ENCODE measurements around the gene DNAH10. TPM values are rescaled to one million over a fixed set of nuclear protein-coding genes. Genes with fewer than 3 reads are reported as not detected.

The DNAH10 gene
- total and polyA plus RNA-seq, 10 of the 15 experiments (the other 5 are each of a cell fraction or from before 2014, with no cell fraction given), result 0.01 to 0.32 (median 0.06) TPM

DNA sequence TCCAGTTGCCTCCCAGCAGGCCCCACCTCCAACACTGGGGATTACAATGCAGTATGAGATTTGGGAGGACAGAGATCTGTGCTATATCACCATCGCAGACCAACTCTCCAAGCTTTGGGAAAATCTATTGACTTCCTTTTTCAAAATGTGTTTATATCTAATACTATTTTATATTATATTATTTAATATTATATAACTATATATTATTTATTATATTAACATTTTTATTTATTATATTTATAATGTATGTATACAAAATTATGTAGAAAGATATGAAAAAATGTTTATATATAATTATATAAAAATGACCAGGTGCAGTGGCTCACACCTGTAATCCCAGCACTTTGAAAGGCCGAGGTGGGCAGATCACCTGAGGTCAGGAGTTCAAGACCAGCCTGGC lies 36.4 kb downstream of the DNAH10 start:
- Histone ChIP-seq H3K4me3 (no peak overlapping the region), H3K36me3 (ENCODE audit: control insufficient read depth in 2 of 2, insufficient read depth in 2 of 2, low read length in 1 of 2) (no peaks in the 10 kb centered on the region), H3K9me3 (replicated peaks; ENCODE audit: control insufficient read depth, insufficient read depth, low read length) (no peaks in the 10 kb centered on the region), H3K79me2 (ENCODE audit: control insufficient read depth, insufficient read depth, low read length) (no peaks in the 10 kb centered on the region), H3K27ac (ENCODE audit: control insufficient read depth, insufficient read depth) (no peak overlapping the region), H3K9ac (ENCODE audit: control insufficient read depth, insufficient read depth, low read length) (no peak overlapping the region), H3K27me3 (replicated peaks in 1 of 2; ENCODE audit: control insufficient read depth in 2 of 2, insufficient read depth in 2 of 2, low read length in 1 of 2) (no peaks in the 10 kb centered on the region), H4K20me1 (ENCODE audit: control insufficient read depth, insufficient read depth) (no peaks in the 10 kb centered on the region), H3K4me1 (ENCODE audit: control insufficient read depth, insufficient read depth, low read length) (no peaks in the 10 kb centered on the region), H2AFZ (ENCODE audit: control insufficient read depth, low read depth, low read length) (no peak overlapping the region), H3K4me2 (ENCODE audit: control insufficient read depth, insufficient read depth) (no peak overlapping the region)
- SMC1A ChIA-PET (ENCODE audit: uncharacterized antibody, unreplicated experiment), result no interaction called here
- CTCF ChIA-PET, result interaction anchor here (1.1 kb wide), 1 partner anchor 72 kb away, joined by 4 read pairs; no protein-coding TSS in a partner anchor
- no peak for FAIRE-seq
- no peak for ATAC-seq
- 59% methylated on average over 2 of the region's 2 CpGs for WGBS (ENCODE audit: insufficient coverage, insufficient replicate concordance, low lambda C conversion rate, missing lambda C conversion rate)
- intact Hi-C loops (cut with micrococcal nuclease; ENCODE audit: unreplicated experiment) (no loop called here), in situ Hi-C loops (cut with MboI) (no loop called here)
- BruUV-seq (replicated peaks), result no TSS peak
- RAD21 ChIA-PET (ENCODE audit: unreplicated experiment), result no interaction called here
- DNase-seq (ENCODE audit: low read depth, low spot score), result no peak
- POLR2A ChIA-PET, result interaction anchor here (0.5 kb wide), 1 partner anchor 980 kb away, joined by 5 read pairs; no protein-coding TSS in a partner anchor
- no peak for TF ChIP-seq MTA2 (IDR thresholded peaks at IDR 0.05; ENCODE audit: low read depth)
- no peak for TF ChIP-seq KDM1A (IDR thresholded peaks at IDR 0.05; ENCODE audit: borderline replicate concordance)
- TF ChIP-seq IKZF1 (conservative IDR thresholded peaks at IDR 0.05), result no peak
- TF ChIP-seq DPF2 (IDR thresholded peaks at IDR 0.05), result no peak
- no peak for TF ChIP-seq MLLT1 (IDR thresholded peaks at IDR 0.05)
- TF ChIP-seq POLR2AphosphoS2 (IDR thresholded peaks at IDR 0.05; ENCODE audit: low read depth, low read length), result no peak
- no peak for TF ChIP-seq SREBF1 (IDR thresholded peaks at IDR 0.05; ENCODE audit: low read length)
- TF ChIP-seq BHLHE40 (IDR thresholded peaks at IDR 0.05; ENCODE audit: borderline replicate concordance in 1 of 2, low read depth in 2 of 2, low read length in 1 of 2), result no peak
- no peak for TF ChIP-seq TCF3 (IDR thresholded peaks at IDR 0.05; ENCODE audit: borderline replicate concordance, insufficient read depth, low read depth, low read length)
- no peak for TF ChIP-seq JUNB (IDR thresholded peaks at IDR 0.05)
- no peak for TF ChIP-seq STAT1 (conservative IDR thresholded peaks at IDR 0.05)
- TF ChIP-seq, protein P1, sequence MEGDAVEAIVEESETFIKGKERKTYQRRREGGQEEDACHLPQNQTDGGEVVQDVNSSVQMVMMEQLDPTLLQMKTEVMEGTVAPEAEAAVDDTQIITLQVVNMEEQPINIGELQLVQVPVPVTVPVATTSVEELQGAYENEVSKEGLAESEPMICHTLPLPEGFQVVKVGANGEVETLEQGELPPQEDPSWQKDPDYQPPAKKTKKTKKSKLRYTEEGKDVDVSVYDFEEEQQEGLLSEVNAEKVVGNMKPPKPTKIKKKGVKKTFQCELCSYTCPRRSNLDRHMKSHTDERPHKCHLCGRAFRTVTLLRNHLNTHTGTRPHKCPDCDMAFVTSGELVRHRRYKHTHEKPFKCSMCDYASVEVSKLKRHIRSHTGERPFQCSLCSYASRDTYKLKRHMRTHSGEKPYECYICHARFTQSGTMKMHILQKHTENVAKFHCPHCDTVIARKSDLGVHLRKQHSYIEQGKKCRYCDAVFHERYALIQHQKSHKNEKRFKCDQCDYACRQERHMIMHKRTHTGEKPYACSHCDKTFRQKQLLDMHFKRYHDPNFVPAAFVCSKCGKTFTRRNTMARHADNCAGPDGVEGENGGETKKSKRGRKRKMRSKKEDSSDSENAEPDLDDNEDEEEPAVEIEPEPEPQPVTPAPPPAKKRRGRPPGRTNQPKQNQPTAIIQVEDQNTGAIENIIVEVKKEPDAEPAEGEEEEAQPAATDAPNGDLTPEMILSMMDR (IDR thresholded peaks at IDR 0.05 in 2 of 3, conservative IDR thresholded peaks at IDR 0.05 in 1 of 3; ENCODE audit: control insufficient read depth in 2 of 3, extremely low read depth in 1 of 3, insufficient read depth in 1 of 3, low read depth in 3 of 3, low read length in 3 of 3), result no peak
- TF ChIP-seq SUZ12 (IDR thresholded peaks at IDR 0.05; ENCODE audit: unreplicated experiment), result no peak
- TF ChIP-seq BMI1 (IDR thresholded peaks at IDR 0.05; ENCODE audit: borderline replicate concordance), result no peak
- TF ChIP-seq ZBTB11 (CRISPR knock-in tag; IDR thresholded peaks at IDR 0.05), result no peak
- no peak for TF ChIP-seq ZNF207 (IDR thresholded peaks at IDR 0.05; ENCODE audit: borderline replicate concordance)
